Measurements from ENCODE around the gene NFATC2. TPM values are rescaled to one million over a fixed set of nuclear protein-coding genes. Genes with fewer than 3 reads are reported as not detected.
A peak's percentile ranks its signal among the peaks of the same experiment; 100 is the strongest.

NFATC2 gene
- total RNA-seq, 4 donors from 2014 or later, result 5.3 to 22.5 (median 11.5) TPM

DNA sequence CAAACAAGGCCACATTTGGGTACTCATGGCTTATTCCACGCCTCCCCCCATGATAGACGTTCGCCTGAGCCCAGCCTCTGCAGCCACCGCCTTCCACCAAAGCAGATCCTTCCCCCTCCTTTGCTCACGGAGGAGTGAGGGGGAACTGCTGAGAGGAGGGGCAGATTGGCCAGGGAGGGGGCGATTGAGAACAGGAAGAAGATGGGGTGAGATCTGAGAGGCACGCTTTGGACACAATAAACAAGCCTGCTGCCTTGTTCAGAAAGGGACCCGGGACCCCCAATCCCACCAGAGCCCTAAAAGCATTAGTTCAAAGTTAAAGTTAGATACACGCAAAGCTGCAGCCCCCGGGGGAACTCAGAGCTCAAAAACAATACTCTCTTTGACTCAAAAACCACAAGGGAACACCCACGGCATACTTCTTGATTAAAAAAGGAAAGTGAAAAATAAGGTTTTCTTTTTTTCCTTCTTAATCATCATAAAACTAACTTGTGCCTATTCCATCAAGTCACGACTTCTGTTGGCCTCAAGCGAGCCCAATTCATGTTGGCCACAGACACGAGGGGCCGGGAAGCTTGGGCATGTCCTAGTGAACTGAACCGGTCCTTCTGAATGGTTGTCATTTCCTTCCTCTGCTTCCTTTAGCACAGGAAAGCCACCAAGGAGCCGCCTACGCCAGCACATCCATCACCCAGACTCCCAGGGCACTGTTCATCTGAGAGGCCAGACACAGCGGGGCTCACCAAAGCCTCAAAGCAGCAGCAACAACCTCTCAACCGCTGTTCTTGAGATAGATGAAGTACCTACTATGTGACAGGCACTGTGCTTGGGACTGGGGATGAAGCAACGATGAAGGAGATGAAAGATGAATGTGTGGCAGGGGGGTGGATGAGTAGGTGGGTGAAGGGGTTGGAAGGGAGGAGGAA, 44.7 kb downstream of the NFATC2 start:
- WGBS, 2 donors (ENCODE audit: low coverage in 1 of 2), result 71 to 79% methylated on average over 13 to 21 of the region's 21 CpGs
- Histone ChIP-seq H3K36me3 (no peaks in the 10 kb centered on the region), H3K4me3 (no peak overlapping the region), H3K9me3 (no peaks in the 10 kb centered on the region), H3K27me3 (no peaks in the 10 kb centered on the region), H3K4me1 (peaks cover 0 to 19% (median 1%) of the 10 kb centered on the region in 4 donors), H3K27ac (peak overlapping the region in 2 of 4 donors; percentile 1 to 27)
- in situ Hi-C loops (cut with MboI; ENCODE audit: low pct_ligation_motif_present in 1 of 4, low pct_unique_long_range_greater_than_20kb in 1 of 4, low sequenced_read_pairs in 3 of 4) (no loop called here), intact Hi-C loops (cut with DNase I; ENCODE audit: low total_unique reads) (no loop called here)
- DNase-seq, result no peak
- no peak for TF ChIP-seq POLR2A (IDR thresholded peaks at IDR 0.05)
- no peak for TF ChIP-seq POLR2AphosphoS5 (IDR thresholded peaks at IDR 0.05)
- no peak for TF ChIP-seq EP300 (IDR thresholded peaks at IDR 0.05; ENCODE audit: low read depth)
- TF ChIP-seq, protein P1, sequence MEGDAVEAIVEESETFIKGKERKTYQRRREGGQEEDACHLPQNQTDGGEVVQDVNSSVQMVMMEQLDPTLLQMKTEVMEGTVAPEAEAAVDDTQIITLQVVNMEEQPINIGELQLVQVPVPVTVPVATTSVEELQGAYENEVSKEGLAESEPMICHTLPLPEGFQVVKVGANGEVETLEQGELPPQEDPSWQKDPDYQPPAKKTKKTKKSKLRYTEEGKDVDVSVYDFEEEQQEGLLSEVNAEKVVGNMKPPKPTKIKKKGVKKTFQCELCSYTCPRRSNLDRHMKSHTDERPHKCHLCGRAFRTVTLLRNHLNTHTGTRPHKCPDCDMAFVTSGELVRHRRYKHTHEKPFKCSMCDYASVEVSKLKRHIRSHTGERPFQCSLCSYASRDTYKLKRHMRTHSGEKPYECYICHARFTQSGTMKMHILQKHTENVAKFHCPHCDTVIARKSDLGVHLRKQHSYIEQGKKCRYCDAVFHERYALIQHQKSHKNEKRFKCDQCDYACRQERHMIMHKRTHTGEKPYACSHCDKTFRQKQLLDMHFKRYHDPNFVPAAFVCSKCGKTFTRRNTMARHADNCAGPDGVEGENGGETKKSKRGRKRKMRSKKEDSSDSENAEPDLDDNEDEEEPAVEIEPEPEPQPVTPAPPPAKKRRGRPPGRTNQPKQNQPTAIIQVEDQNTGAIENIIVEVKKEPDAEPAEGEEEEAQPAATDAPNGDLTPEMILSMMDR (IDR thresholded peaks at IDR 0.05), result no peak

DNA sequence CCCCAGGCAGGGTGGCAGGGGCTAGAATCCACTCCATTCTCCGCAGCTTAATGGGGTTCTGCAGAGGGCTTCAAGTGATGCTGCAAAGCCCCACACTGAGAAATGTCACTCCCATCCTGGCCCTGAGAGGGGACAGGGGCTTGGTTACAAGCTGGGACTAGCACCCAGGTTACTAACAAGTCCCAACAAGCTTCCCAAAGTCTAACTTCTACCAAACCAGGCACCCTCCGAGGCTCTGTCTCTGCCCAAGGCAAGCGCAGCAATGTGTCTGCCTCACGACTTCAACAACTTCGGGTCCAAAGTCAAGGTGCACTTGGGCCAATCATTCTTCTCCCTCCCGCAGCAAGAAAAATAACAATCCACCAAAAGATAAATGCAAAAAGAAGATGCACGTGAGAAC, 45.6 kb downstream of the NFATC2 start:
- Histone ChIP-seq H3K4me3 (no peak overlapping the region), H3K4me1 (peaks cover 0 to 27% (median 3%) of the 10 kb centered on the region in 4 donors), H3K9me3 (no peaks in the 10 kb centered on the region), H3K27ac (no peak overlapping the region), H3K36me3 (no peaks in the 10 kb centered on the region), H3K27me3 (no peaks in the 10 kb centered on the region)
- DNase-seq, result no peak
- 92% methylated on average over 7 of the region's 7 CpGs; no CpG with 5 or more reads in 1 of the 2 donors for WGBS, 2 donors (ENCODE audit: low coverage in 1 of 2)
- in situ Hi-C loops (cut with MboI; ENCODE audit: low pct_ligation_motif_present in 1 of 4, low pct_unique_long_range_greater_than_20kb in 1 of 4, low sequenced_read_pairs in 3 of 4), result no loop called here
- no peak for TF ChIP-seq POLR2AphosphoS5 (IDR thresholded peaks at IDR 0.05)
- TF ChIP-seq, protein P1 (IDR thresholded peaks at IDR 0.05), result no peak
- TF ChIP-seq EP300 (IDR thresholded peaks at IDR 0.05; ENCODE audit: low read depth), result no peak
- TF ChIP-seq POLR2A (IDR thresholded peaks at IDR 0.05), result no peak
- intact Hi-C loops (cut with DNase I; ENCODE audit: low total_unique reads), result no loop called here

DNA sequence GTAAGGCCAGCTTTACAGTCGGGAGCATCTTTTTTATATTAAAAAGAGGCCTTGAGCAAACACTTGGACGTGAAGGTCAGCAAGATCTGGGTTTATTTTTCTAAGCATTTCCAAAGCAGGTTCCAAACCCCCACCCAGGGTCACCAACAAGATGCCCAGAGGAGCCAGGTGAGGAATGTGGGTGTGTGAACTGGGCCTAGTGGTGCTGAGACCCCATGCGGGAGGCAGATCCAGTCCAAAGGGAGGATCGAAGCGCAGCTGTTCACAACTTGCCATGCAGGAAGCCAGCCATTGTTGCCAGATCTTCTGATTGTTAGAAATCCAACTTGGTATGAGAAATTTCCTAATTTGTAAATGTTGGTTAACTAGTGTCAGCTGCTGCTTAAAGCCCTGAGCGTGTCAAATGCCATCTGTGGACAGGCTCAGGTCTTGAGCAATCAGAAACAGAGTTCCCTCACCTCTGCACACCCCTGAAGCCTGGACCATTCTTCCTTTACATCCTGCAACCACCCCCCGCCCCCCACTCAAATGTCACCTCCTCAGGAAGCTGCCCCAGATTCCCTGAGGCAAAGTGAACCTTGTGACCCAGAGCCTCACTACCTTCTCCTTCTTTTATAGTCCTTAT, 46.5 kb downstream of the NFATC2 start:
- Histone ChIP-seq H3K36me3 (no peaks in the 10 kb centered on the region), H3K4me1 (peaks cover 0 to 28% (median 3%) of the 10 kb centered on the region in 4 donors), H3K27ac (no peak overlapping the region), H3K27me3 (no peaks in the 10 kb centered on the region), H3K4me3 (no peak overlapping the region), H3K9me3 (no peaks in the 10 kb centered on the region)
- no peak for TF ChIP-seq POLR2A (IDR thresholded peaks at IDR 0.05)
- TF ChIP-seq, protein P1 (IDR thresholded peaks at IDR 0.05), result no peak
- no peak for TF ChIP-seq POLR2AphosphoS5 (IDR thresholded peaks at IDR 0.05)
- no peak for TF ChIP-seq EP300 (IDR thresholded peaks at IDR 0.05; ENCODE audit: low read depth)
- intact Hi-C loops (cut with DNase I; ENCODE audit: low total_unique reads), result no loop called here
- in situ Hi-C loops (cut with MboI; ENCODE audit: low pct_ligation_motif_present in 1 of 4, low pct_unique_long_range_greater_than_20kb in 1 of 4, low sequenced_read_pairs in 3 of 4), result no loop called here
- WGBS, 2 donors (ENCODE audit: low coverage in 1 of 2), result 76 to 100% methylated on average over 2 to 7 of the region's 7 CpGs
- DNase-seq, result no peak

DNA sequence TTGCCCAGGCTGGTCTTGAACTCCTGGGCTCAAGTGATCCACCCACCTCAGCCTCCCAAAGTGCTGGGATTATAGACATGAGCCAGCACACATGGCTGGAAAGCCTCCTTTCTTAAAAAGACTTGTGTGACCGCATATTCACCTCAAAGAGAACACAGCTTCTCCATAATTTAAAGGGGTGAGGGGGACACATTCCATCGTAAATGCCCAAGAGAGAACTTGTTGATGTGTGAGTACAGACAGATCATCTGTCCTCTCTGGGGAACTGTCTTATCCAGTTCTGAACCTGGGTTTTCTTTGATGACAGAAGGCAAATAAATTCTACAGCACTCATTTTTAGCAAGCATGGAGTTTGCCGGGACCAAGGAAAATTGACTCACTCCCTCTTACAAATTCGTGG, 47.2 kb downstream of the NFATC2 start:
- Histone ChIP-seq H3K27me3 (no peaks in the 10 kb centered on the region), H3K27ac (no peak overlapping the region), H3K9me3 (no peaks in the 10 kb centered on the region), H3K4me3 (no peak overlapping the region), H3K4me1 (peaks cover 0 to 28% (median 3%) of the 10 kb centered on the region in 4 donors), H3K36me3 (no peaks in the 10 kb centered on the region)
- in situ Hi-C loops (cut with MboI; ENCODE audit: low pct_ligation_motif_present in 1 of 4, low pct_unique_long_range_greater_than_20kb in 1 of 4, low sequenced_read_pairs in 3 of 4), result no loop called here
- TF ChIP-seq, protein P1 (IDR thresholded peaks at IDR 0.05), result no peak
- TF ChIP-seq EP300 (IDR thresholded peaks at IDR 0.05; ENCODE audit: low read depth) (no peak), POLR2AphosphoS5 (IDR thresholded peaks at IDR 0.05) (no peak), POLR2A (IDR thresholded peaks at IDR 0.05) (no peak)
- intact Hi-C loops (cut with DNase I; ENCODE audit: low total_unique reads), result no loop called here
- no peak for DNase-seq
- whole genome bisulfite sequencing, 2 donors (ENCODE audit: low coverage in 1 of 2), result 85 to 90% methylated on average over 2 to 4 of the region's 4 CpGs
